GM06990 (cell line): ENCODE measurements around the gene NETO2.

Experiments used
- DNase-seq: peaks from one replicate; pipeline ENCODE4 v3.0.0-alpha.2; 2011; ENCODE audit not compliant: insufficient read length; ENCODE audit errors: extremely low read depth
- H3K27me3 ChIP-seq: replicated peaks from 2 replicates; pipeline ENCODE4 v1.6.0; 2011; ENCODE audit warnings: low read length; ENCODE audit not compliant: control insufficient read depth, insufficient read depth
- H3K36me3 ChIP-seq: 2 replicates; pipeline ENCODE4 v1.5.1; 2011; ENCODE audit warnings: low read length; ENCODE audit not compliant: control insufficient read depth, insufficient read depth
- H3K4me3 ChIP-seq: replicated peaks from 2 replicates; pipeline ENCODE4 v1.5.1; 2011; ENCODE audit warnings: low read depth, mild to moderate bottlenecking, control low read depth, low read length
- TF ChIP-seq, protein P1 (sequence below): IDR thresholded peaks from 2 replicates; pipeline ENCODE4 v1.5.1; 2011; ENCODE audit warnings: low read length, control low read depth, mild to moderate bottlenecking, inconsistent platforms; ENCODE audit not compliant: insufficient read depth, poor library complexity, severe bottlenecking

Gene NETO2

DNA sequence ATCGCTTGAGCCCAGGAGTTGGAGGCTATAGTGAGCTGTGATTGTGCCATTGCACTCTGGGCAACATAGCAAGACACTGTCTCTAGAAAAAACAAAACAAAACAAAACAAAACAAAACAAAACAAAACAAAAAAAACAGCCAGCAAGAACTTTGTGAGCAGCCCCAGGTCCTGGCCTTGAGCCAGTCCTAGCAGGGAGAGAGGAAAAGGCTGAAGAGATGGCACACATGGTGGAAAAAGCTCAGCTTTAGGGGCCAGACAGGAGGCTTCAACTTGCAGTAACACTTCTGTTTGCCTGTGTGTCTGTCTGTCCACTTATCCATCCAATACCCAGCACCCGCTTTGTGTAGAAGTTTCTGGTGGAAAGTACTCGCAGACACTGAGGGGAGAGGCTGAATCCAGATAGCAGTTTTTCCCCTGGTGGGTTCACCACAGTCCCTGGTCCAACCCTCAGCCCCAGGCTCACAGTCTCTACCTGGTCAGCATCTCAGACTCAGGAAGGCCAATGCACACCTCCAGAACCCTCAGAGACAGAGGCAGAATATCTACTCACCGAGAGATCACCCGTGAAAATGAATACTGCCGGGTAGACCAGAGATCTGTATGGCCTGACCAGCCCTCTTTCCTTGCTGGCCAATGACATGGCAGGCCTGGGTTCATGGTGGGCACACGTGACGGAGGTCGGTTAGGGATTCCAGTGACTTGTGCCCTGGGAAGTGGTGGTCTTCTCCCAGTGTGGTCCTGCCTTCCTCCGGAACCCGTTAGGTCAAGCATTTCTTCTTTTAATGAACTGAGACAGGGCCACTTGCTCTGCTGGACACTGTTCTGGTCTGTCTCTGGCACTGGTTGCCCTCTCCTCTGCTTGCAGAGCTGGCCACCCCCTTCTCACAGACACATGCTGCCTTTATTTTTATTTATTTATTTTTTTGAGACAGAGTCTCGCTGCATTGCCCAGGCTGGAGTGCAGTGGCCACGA is 90.8 kb downstream of the NETO2 start:
- H3K4me3 ChIP-seq, result no peak overlapping the region
- TF ChIP-seq, protein P1, sequence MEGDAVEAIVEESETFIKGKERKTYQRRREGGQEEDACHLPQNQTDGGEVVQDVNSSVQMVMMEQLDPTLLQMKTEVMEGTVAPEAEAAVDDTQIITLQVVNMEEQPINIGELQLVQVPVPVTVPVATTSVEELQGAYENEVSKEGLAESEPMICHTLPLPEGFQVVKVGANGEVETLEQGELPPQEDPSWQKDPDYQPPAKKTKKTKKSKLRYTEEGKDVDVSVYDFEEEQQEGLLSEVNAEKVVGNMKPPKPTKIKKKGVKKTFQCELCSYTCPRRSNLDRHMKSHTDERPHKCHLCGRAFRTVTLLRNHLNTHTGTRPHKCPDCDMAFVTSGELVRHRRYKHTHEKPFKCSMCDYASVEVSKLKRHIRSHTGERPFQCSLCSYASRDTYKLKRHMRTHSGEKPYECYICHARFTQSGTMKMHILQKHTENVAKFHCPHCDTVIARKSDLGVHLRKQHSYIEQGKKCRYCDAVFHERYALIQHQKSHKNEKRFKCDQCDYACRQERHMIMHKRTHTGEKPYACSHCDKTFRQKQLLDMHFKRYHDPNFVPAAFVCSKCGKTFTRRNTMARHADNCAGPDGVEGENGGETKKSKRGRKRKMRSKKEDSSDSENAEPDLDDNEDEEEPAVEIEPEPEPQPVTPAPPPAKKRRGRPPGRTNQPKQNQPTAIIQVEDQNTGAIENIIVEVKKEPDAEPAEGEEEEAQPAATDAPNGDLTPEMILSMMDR, result no peak
- no peak for DNase-seq
- H3K36me3 ChIP-seq, result no peaks in the 10 kb centered on the region
- H3K27me3 ChIP-seq, result no peaks in the 10 kb centered on the region

DNA sequence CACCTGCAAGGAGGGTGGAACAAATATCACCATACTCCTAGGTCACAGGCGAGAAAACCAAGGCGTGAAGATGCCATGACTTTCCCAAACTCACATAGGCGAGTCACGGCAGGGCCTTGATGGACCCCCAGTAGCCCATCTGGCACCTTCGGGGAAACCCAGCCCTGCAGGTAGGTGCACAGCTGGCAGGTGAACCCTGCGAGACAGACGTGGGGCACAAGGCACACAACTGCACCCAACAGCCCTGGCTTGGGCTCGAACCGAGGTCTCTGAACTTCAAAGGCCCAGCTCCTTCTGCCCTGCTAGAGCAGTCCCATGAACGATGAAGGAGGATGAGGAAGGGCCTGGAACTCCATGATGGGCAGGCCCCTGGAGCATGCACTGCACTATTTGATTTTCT is 92.7 kb downstream of the NETO2 start:
- Histone ChIP-seq H3K27me3 (no peaks in the 10 kb centered on the region), H3K4me3 (no peak overlapping the region), H3K36me3 (no peaks in the 10 kb centered on the region)
- DNase-seq, result no peak
- TF ChIP-seq, protein P1, result no peak

DNA sequence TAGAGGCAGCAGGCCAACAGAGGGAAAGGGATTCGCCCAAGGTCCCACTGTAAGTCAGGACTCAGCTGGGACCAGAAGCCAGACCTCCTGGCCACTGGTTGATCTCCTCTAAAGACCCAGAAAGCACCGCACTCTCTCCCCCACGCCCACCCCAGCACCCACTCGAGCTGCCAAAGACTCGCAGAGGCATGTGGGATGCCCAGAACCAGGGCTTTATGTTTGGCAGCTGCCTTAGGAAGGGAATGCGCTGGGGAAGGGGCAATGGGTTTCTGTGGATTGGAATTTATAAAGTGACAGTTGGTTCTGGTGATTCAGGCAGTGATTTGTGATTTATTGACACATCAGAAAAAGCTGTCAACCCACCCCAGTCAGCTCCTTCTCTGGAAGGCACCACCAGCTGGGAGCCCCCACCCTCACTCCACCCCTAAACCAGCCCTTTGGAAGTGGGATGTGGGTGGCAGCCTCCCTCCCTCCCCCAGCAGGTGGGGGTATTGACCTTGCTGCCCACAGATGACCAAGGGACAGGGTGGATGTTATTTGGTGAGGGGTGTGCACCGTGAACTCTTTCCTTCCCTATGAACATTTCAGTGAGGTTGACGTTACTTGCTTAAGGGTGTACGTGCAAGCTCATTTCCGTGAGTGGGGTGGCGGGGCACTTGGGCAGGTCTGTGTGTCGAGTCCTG is 93.7 kb downstream of the NETO2 start:
- Histone ChIP-seq H3K27me3 (no peaks in the 10 kb centered on the region), H3K4me3 (no peak overlapping the region), H3K36me3 (no peaks in the 10 kb centered on the region)
- TF ChIP-seq, protein P1, result no peak
- no peak for DNase-seq

DNA sequence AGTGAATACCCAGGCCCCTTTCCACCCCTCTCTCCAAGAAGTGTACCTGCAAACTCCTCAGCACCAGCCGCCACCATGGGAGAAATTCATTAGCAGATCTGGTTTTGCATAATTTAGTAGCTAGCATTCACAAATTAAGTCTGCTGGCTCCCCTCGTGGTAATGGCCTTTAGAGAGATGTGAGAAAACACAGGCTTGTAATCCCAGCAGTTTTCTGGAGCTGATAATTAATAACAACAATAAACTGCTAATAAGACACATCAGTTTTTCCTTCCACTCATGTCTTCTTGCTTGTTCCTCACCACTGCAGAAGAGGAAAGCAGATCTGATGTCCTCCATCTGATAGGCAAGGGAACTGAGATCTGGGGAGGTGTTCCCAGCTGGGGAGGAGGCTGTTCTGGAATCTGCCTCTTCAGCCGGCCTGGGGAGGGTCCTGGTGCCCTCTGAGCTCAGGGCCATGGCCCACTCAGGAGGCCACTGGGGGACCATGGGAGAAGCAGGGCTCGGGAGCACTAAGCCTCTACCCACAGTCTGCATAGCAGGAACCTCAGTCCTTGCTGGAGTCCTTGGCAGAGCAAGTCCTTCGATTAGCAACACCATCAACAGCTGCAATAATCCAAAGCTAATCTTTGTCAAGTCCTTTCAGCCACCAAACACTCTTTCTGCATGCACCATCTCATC is 96.1 kb downstream of the NETO2 start:
- Histone ChIP-seq H3K36me3 (no peaks in the 10 kb centered on the region), H3K4me3 (no peak overlapping the region), H3K27me3 (no peaks in the 10 kb centered on the region)
- TF ChIP-seq, protein P1, result no peak
- no peak for DNase-seq

DNA sequence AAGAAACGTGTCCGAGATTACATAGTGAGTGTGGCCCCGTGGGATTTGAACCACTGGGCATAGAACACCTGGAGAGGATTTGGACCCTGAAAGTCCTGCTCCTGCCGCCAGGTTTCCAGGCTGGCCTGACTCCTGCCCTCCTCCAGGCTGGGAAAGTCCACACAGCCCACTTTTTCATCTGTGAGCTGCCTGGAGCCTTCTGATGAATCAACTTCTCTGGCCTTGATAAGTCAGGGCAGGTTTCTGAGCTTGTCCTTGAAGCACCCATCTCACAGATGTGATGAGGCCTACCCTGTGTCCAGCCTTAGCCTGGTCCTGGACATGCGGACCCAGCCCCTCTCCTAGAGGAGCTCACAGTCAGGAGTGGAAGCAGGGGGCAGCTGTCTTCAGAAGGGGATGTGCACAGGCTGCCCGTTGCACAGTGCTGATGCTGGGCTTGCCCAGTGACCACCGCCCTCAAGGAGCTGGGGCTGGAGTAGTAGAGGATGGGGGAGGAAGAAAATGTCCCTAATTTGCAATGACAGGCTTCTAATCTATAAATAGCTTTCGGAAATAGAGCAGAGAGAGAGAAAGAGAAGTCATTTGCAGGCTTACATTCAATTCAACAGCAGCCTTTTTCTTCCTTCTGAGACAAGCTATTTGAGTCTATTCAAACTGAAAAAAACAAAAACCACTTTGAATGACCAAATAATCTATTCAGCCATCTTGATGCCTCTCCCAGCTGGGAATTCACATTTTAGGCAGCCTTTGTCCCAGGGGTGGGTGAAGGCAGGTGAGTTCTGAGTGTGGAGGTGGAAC is 96.8 kb downstream of the NETO2 start:
- Histone ChIP-seq H3K27me3 (no peaks in the 10 kb centered on the region), H3K4me3 (no peak overlapping the region), H3K36me3 (no peaks in the 10 kb centered on the region)
- peak; percentile 42 for DNase-seq
- TF ChIP-seq, protein P1, result no peak
